SIG-M5 treated with dmso at 0.1 percent for 504 hours (cell line): ENCODE results near the gene LMAN1L.

Experiments used
- DNase-seq: peaks from one replicate; lab custom pipeline; 2025; ENCODE audit not compliant: unreplicated experiment; lab: John Stamatoyannopoulos, UW

Gene LMAN1L

GRCh38 chr15:74815121-74815934 lies 2.7 kb downstream of the LMAN1L start:
- DNase-seq = no peak

DNA sequence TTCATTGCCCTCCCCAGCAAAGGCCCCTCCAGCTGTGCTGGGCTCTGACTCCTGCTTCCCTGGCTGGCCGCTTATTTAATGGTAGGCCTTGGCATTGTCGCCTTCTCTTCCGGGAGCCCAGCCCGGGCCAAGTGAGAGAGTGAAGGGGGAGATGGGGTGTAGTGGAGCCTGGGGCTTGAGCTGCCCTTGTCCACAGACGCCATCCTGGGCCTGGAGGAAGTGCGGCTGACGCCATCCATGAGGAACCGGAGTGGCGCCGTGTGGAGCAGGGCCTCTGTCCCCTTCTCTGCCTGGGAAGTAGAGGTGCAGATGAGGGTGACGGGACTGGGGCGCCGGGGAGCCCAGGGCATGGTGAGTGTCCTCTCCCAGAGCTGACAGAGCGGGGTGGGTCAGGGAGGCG lies 3.3 kb downstream of the LMAN1L start:
- no peak for DNase-seq

DNA sequence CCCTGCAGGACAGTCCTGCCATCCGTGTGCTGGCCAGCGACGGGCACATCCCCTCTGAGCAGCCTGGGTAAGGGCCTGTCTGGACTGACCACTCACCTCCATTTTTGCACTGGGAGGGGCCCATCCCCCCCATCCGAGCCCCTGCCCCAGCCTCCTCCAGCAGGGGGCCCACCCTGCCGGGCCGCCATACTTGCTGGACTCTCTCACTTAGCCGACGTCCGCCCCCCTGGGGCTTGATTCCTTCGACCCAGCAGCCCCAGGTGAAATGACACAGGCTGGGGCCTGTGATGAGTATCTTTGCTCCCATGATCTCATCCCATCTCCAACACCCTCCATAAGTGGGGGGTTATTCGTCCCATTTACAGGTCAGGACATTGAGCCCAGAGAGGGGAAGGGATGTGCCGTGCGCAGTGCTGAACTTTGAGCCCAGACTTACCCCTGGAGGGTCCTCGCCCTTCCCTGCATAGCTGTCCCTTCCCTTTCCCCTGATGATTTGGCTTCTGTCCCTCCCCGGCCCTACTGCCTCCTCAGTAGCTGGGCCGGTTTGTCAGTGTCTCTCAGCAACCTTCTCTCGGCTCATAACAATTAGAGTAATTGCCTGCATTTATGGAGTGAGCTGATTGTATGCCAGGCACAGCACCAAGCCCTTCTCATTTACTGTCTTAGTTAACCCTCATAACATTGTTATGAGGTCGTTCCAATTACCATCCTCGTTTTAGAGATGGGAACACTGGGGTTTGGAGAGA lies 4.2 kb downstream of the LMAN1L start:
- DNase-seq = no peak

DNA sequence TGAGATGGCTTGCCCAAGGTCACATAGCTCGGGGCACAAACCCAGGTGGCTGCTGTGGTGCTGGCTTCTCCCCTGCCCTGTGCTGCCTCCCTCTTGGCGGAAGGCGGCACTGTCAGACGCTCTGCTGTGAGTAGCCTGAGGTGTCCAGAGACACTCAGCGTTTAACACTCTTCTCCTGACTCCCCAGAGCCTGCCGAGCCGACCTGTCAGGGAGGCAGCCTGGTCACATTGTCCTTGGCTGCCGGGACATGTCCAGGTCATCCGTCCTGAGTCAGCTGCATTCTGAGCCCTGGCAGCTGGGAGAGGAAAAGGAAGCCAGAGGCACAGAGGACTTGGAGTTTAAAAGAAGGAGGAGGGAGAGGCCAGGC lies 4.7 kb downstream of the LMAN1L start:
- peak; percentile 45 for DNase-seq

DNA sequence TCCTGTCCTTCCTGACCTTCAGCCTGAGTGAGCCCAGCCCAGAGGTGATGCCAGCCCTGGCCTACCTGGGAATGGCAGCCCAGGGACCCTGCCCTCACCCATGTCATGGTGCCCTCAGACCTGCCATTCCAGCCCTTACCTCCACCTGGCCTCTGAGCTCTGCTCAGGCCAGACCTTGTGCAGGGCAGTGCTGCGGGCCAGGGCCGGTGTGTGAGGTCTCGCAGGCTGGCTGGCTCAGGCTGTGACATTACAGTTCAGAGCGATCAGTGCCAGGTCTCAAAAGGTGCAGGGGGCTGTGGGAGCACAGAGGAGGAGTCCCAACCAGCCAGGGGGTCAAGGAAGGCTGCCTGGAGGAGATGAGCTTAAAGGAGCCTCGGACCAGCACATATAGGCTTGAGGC lies 7.4 kb downstream of the LMAN1L start:
- no peak for DNase-seq

- peak; percentile 55 for DNase-seq
These were observed 8.6 kb downstream of the LMAN1L start for GRCh38 chr15:74821091-74821789.

- DNase-seq = no peak
These were observed 9.1 kb downstream of the LMAN1L start for GRCh38 chr15:74821790-74822158.

DNA sequence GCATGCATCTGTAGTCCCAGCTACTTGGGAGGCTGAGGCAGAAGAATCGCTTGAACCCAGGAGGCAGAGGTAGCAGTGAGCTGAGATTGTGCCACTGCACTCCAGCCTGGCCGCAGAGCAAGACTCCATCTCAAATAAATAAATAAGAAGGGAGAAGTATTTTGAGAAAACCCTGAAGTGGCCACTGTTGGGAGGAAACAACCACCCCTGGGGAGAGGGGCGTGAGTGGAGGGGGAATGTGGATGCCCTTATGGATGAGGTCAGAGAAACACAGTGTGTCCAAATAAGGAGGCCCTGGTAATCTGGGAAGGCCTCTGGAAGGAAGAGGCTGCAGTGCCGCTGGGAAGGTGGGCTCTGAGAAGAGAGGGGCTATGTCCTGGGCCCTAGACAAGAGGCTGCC lies 9.6 kb downstream of the LMAN1L start:
- DNase-seq = no peak

DNA sequence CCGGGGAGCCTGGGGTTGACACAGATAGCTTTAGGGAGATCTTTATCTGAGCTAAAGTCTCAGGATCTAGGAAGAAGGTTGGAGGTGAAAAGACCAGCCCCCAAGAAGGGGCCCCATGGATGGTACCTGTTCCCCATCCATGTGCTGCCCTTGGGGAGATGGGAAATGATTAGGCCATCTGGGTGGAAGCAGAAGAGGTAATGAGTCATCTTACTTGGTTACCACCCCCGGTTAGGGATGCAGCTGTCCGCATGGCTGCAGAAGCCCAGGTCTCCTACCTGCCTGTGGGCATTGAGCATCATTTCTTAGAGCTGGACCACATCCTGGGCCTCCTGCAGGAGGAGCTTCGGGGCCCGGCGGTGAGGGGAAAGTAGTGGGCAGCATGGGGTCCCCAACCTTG lies 10.7 kb downstream of the LMAN1L start:
- DNase-seq = no peak

- DNase-seq = no peak
These were observed 12.3 kb downstream of the LMAN1L start for GRCh38 chr15:74824976-74825375.

DNA sequence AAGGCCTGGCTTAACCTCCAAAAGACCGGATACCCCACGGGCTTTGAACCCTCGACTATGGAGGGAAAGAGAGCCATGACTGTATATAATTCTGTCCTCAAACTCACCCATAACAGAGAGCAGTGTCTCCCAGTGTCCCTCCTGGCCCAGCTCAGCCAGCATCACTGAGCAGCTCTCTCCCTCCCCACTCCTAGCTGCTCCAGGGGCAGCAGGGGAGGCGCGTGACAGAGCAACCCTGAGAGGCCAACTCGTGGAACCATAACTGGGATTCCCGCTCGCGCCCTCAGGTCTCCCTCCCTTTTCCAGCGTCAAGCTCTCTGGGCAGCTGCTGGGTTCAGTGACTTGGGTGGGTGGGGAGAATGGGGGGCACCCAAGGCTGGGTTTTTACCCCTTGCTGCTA lies 13.2 kb downstream of the LMAN1L start:
- no peak for DNase-seq

DNA sequence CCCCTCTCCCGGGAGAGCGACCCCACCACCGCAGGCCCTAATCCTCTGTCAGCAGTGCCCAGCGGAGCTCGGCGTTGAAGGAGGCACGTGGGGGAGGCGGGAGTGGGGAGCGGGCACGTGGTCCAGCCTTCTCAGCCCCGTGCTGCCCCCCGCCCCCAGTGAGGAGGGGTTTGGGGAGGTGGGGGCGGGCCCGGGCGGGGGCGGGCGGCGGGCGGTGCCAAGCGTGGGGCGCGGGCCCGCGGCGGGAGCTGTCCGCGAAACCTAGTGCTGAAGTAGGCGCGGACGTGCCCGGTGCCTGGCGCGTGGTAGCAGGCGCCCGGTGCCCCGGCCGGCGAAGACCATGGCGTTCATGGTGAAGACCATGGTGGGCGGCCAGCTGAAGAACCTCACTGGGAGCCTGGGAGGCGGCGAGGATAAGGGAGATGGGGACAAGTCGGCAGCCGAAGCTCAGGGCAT lies 13.8 kb downstream of the LMAN1L start, which contains the start of gene CPLX3:
TSS of gene CPLX3 (plus strand) at position 264 of the 456 bp plus-strand sequence. CDS start at position 341, 77 bp downstream.
- no peak for DNase-seq

DNA sequence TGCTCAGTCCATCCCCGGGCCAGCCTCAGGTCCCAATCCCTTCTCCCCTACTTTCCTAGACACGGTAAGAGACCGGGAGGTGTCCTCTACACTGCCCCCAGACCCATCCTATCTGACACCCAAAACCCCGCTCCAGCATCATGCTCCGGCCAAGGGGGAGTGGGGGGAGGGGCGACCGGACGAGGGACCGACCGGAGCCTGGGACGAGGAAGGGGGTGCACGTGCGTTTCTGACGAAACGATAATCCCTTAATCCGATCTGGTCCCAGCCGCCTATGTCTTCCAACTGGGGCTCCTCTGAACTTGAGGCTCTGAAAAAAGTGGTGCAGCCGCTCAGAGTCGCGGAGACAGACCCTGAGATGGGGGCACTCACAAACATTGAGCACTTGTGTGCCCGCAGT lies 14.3 kb downstream of the LMAN1L start:
- no peak for DNase-seq

GRCh38 chr15:74827614-74828013 lies 15.0 kb downstream of the LMAN1L start:
- no peak for DNase-seq

DNA sequence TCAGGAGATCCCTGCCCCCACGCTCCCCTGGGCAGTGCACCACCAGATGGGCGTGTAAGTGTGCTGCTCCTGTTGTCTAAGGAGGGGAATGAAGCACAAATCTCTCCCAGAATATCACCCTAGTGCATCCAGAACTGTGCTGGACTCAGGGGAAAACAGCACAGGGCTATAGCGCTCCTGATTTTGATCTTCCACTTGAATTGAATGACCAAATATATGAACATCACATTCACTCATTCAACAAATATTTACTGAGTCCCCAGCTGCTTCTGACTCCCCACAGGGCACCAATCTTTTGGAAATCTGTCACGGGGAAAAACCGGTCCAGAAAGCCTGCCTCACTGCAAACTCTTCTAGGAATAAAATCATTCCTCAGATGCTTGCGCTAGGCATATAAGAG lies 16.2 kb downstream of the LMAN1L start:
- no peak for DNase-seq

DNA sequence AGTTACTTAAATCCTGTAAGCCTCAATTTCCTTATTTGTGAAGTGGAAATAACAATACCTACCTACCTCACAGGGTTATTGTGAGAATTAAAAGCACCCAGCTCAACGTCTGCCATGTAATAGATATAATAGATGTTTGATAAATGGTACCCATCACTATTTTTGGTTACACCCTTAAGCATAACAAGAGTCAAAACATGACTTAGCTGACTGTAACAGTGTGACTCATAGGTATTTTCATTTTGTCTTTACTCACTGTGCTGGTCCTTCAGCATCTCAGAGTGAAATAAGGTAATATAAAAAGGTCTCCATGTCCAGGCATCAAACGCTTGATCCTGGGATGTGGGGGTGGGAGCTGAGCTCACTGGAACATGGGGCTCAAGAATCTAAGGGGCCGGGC lies 16.9 kb downstream of the LMAN1L start:
- DNase-seq = no peak

DNA sequence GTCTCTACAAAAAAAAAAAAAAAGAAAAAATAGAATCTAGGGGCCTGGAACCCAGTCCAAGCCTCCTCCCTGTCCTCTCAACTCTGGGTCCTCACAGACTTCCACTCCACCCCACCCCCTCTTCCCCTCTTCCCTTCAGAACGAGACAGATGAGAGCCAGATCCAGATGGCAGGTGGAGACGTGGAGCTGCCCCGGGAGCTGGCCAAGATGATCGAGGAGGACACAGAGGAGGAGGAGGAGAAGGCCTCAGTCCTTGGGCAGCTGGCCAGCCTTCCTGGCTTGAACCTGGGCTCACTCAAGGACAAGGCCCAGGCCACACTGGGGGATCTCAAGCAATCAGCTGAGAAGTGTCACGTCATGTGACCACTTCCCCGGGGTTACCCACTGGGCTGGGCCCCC lies 17.4 kb downstream of the LMAN1L start:
- no peak for DNase-seq

GRCh38 chr15:74830868-74831267 lies 18.2 kb downstream of the LMAN1L start:
- no peak for DNase-seq

DNA sequence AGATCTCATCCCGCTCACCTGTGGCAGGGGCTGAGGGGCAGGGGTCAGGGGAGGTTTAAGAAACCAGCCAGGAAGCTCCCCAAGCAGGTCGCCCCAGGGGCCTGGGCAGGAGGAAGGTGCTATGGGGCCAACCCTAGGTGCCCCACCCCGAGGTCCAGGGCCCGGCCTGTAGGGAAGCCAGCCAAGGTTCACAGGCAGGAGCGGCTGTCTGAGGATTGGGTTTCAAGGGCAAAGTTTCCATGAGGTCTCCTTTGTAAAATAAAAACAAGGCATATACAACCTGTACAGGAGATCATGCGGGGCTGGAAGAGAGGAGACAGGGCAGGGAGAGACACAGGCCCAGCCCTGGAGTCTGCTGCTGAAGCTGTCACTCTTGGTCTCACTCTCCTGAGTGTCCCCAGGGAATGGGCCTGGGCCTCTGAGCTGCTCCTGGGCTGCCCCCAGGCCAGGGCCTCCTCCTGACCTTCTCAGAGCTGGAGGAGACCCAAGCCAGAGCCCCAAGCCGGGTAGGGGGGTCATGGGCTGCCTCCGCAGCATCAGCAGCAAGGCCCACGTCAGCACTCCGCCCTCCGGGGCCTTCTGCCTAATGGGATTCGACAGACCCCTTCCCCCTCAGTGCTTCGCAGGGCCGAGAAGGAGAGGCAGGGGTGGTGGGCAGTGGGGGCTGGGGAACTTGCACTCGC lies 19.3 kb downstream of the LMAN1L start:
- DNase-seq = no peak

GRCh38 chr15:74832826-74833225 lies 20.2 kb downstream of the LMAN1L start:
- DNase-seq = no peak
